Sigmoid colon (tissue), 7 donors: Measurements from ENCODE around the gene UMODL1. TPM values are rescaled to one million over a fixed set of nuclear protein-coding genes. Genes with fewer than 3 reads are reported as not detected.
A peak's percentile ranks its signal among the peaks of the same experiment; 100 is the strongest.

ENCODE experiments used
- DNase-seq: peaks from one replicate; pipeline ENCODE4 v3.0.0-alpha.2; 2019
- H3K27ac ChIP-seq, 4 donors: fragments of 200-600 bp; sonication (generic); one replicate each; pipeline ENCODE4 v1.5.1; 2016 to 2019; ENCODE audit warnings: mild to moderate bottlenecking in 1 of 4
- H3K27me3 ChIP-seq, 3 donors: fragments of 200-600 bp; sonication (generic); one replicate each; pipeline ENCODE4 v1.5.1; 2019; ENCODE audit warnings: mild to moderate bottlenecking in 1 of 3
- H3K36me3 ChIP-seq, 4 donors: fragments of 200-600 bp; sonication (generic); one replicate each; pipeline ENCODE4 v1.5.1; 2016 to 2019
- H3K4me1 ChIP-seq, 4 donors: fragments of 200-600 bp; sonication (generic); one replicate each; pipeline ENCODE4 v1.5.1; 2017 to 2019
- H3K4me3 ChIP-seq, 4 donors: fragments of 200-600 bp; sonication (generic); one replicate each; pipeline ENCODE4 v1.5.1; 2017 to 2019; ENCODE audit warnings: mild to moderate bottlenecking in 2 of 4, moderate library complexity in 1 of 4
- H3K9me3 ChIP-seq, 4 donors: fragments of 200-600 bp in 3 of 4; sonication (generic) in 3 of 4; one replicate each; pipeline versions ENCODE4 v1.5.1 to v1.6.1; 2013 to 2019
- CTCF ChIP-seq, 4 experiments: fragments of 450-650 bp in 3 of 4; fragments of 200-600 bp in 1 of 4; IDR thresholded peaks; one replicate each; pipeline ENCODE4 v1.5.1; 2016 to 2019; ENCODE audit warnings: antibody characterized with exemption in 4 of 4, mild to moderate bottlenecking in 3 of 4, moderate library complexity in 2 of 4
- EP300 ChIP-seq, 4 donors: sonication (generic); formaldehyde crosslinking; IDR thresholded peaks; one replicate each; pipeline ENCODE4 v1.6.1; 2017; ENCODE audit warnings: antibody characterized with exemption in 4 of 4
- POLR2A ChIP-seq, 2 donors: fragments of 450-650 bp; IDR thresholded peaks; one replicate each; pipeline ENCODE4 v1.6.1; 2016; ENCODE audit warnings: antibody characterized with exemption in 2 of 2, mild to moderate bottlenecking in 2 of 2, moderate library complexity in 2 of 2
- POLR2AphosphoS5 ChIP-seq, 4 donors: sonication (generic); formaldehyde crosslinking; IDR thresholded peaks; one replicate each; pipeline ENCODE4 v1.6.1; 2017; ENCODE audit warnings: antibody characterized with exemption in 4 of 4
- WGBS, 2 donors: extraction: QIAGEN DNeasy Blood & Tissue Kit; methylation state at CpG; one replicate each; pipeline ENCODE4 v1.1.7; 2013; 5-methylcytosine and 5-hydroxymethylcytosine counted together
- intact Hi-C: fragments of 100-400 bp; cut with DNase I; formaldehyde crosslinking; loops from one replicate; pipeline ENCODE4 v1.15.1; 2023
- polyA plus RNA-seq, 3 donors: library from polyadenylated mRNA; stranded (reverse); fragments of 200-250 nt; gene quantifications; one replicate each; pipeline ENCODE4 v1.2.3, GENCODE V29; 2013
- total RNA-seq, 4 donors: library from RNA; depleted of rRNA; stranded (reverse); fragments of >200 nt; gene quantifications; one replicate each; pipeline ENCODE4 v1.1.0, GENCODE V29; 2016
- donor health status: healthy with polysubstance abuse.
- donor health status: Bipolar disorder and iron deficiency.
- donor health status: healthy.

The UMODL1 gene
- total and polyA plus RNA-seq, 7 donors = 0.13 to 0.23 TPM; not detected in 5

- Histone ChIP-seq H3K27me3 (peaks cover 0 to 4% (median 0%) of the 10 kb centered on the region in 3 donors), H3K36me3 (no peaks in the 10 kb centered on the region), H3K4me1 (peaks cover 0 to 4% (median 2%) of the 10 kb centered on the region in 4 donors), H3K4me3 (no peak overlapping the region), H3K27ac (no peak overlapping the region), H3K9me3 (no peaks in the 10 kb centered on the region)
- TF ChIP-seq POLR2AphosphoS5 (IDR thresholded peaks at IDR 0.05) (no peak), EP300 (IDR thresholded peaks at IDR 0.05) (no peak), POLR2A (IDR thresholded peaks at IDR 0.05) (no peak), CTCF (IDR thresholded peaks at IDR 0.05) (no peak)
- no peak for DNase-seq
- WGBS, 2 donors = 91 to 95% methylated on average over 13 of the region's 13 CpGs
- intact Hi-C loops = no loop called here
Measured at GRCh38 chr21:42150474-42151085, 79.5 kb downstream of the UMODL1 start.

- TF ChIP-seq POLR2AphosphoS5 (IDR thresholded peaks at IDR 0.05) (no peak), POLR2A (IDR thresholded peaks at IDR 0.05) (no peak), CTCF (IDR thresholded peaks at IDR 0.05) (no peak), EP300 (IDR thresholded peaks at IDR 0.05) (no peak)
- Histone ChIP-seq H3K36me3 (no peaks in the 10 kb centered on the region), H3K27ac (no peak overlapping the region), H3K4me3 (no peak overlapping the region), H3K27me3 (peaks cover 0 to 4% (median 0%) of the 10 kb centered on the region in 3 donors), H3K4me1 (no peaks in the 10 kb centered on the region), H3K9me3 (no peaks in the 10 kb centered on the region)
- WGBS, 2 donors = 67 to 76% methylated on average over 12 of the region's 12 CpGs
- peak; percentile 54 for DNase-seq
- intact Hi-C loops = no loop called here
Measured at GRCh38 chr21:42151148-42151947, 80.2 kb downstream of the UMODL1 start.

GRCh38 chr21:42151948-42152220 is 80.8 kb downstream of the UMODL1 start:
- TF ChIP-seq POLR2AphosphoS5 (IDR thresholded peaks at IDR 0.05) = no peak
- no peak for TF ChIP-seq CTCF (IDR thresholded peaks at IDR 0.05)
- no peak for TF ChIP-seq EP300 (IDR thresholded peaks at IDR 0.05)
- no peak for TF ChIP-seq POLR2A (IDR thresholded peaks at IDR 0.05)
- intact Hi-C loops = no loop called here

GRCh38 chr21:42153046-42153686 is 82.0 kb downstream of the UMODL1 start:
- no peak for TF ChIP-seq POLR2A (IDR thresholded peaks at IDR 0.05)
- no peak for TF ChIP-seq EP300 (IDR thresholded peaks at IDR 0.05)
- no peak for TF ChIP-seq POLR2AphosphoS5 (IDR thresholded peaks at IDR 0.05)
- no peak for TF ChIP-seq CTCF (IDR thresholded peaks at IDR 0.05)
- Histone ChIP-seq H3K4me3 (no peak overlapping the region), H3K9me3 (no peaks in the 10 kb centered on the region), H3K27me3 (peaks cover 0 to 4% (median 0%) of the 10 kb centered on the region in 3 donors), H3K27ac (no peak overlapping the region), H3K4me1 (peaks cover 0 to 6% (median 3%) of the 10 kb centered on the region in 4 donors), H3K36me3 (no peaks in the 10 kb centered on the region)
- no peak for DNase-seq
- WGBS, 2 donors = 94 to 96% methylated on average over 15 of the region's 15 CpGs
- intact Hi-C loops = no loop called here

More at GRCh38 chr21:42151948-42152220, 80.8 kb downstream of the UMODL1 start:
- Histone ChIP-seq H3K4me3 (no peak overlapping the region), H3K27ac (no peak overlapping the region), H3K36me3 (no peaks in the 10 kb centered on the region), H3K9me3 (no peaks in the 10 kb centered on the region), H3K27me3 (peaks cover 0 to 4% (median 0%) of the 10 kb centered on the region in 3 donors), H3K4me1 (peaks cover 0 to 4% (median under 1%) of the 10 kb centered on the region in 4 donors)
- no peak for DNase-seq
